Lower lobe of right lung (tissue), 2 donors: ENCODE data around the gene PRIMPOL. TPM values are rescaled to one million over a fixed set of nuclear protein-coding genes. Genes with fewer than 3 reads are reported as not detected.
"Not testable (repeated sequence)": the region's sequence is repeated elsewhere in the genome, so short reads cannot be mapped to it uniquely, and the experiment has no call there.

ENCODE experiments used
- ATAC-seq, 2 donors: fragments of 200-7000 bp; cut with Tn5 transposase; one replicate each; pipeline ENCODE4 v1.9.1; 2020 to 2022; ENCODE audit warnings: mild to moderate bottlenecking in 2 of 2, moderate library complexity in 2 of 2
- DNase-seq: peaks from one replicate; pipeline ENCODE4 v3.0.0-alpha.2; 2020
- H3K27ac ChIP-seq: fragments of 200-600 bp; one replicate; pipeline ENCODE4 v1.8.0; 2022
- H3K27me3 ChIP-seq: fragments of 200-600 bp; one replicate; pipeline ENCODE4 v1.8.0; 2022; ENCODE audit warnings: low read depth
- H3K36me3 ChIP-seq: fragments of 200-600 bp; one replicate; pipeline ENCODE4 v1.8.0; 2022; ENCODE audit warnings: mild to moderate bottlenecking
- H3K4me1 ChIP-seq: fragments of 200-600 bp; one replicate; pipeline ENCODE4 v1.8.0; 2022
- H3K4me3 ChIP-seq: fragments of 200-600 bp; one replicate; pipeline ENCODE4 v1.8.0; 2022; ENCODE audit warnings: mild to moderate bottlenecking
- H3K9me3 ChIP-seq: fragments of 200-600 bp; one replicate; pipeline ENCODE4 v1.8.0; 2022
- intact Hi-C: fragments of 100-400 bp; cut with DNase I; formaldehyde crosslinking; loops from one replicate; pipeline ENCODE4 v1.11.0; 2022
- long read RNA-seq: library from polyadenylated mRNA; unstranded; transcript quantifications from one replicate; pipeline ENCODE4 v2.0.0, GENCODE V29; 2021
- total RNA-seq: library from RNA; stranded (reverse); fragmentation: NEBNext Ultra II Directional; extraction: Animal tissue kit (Norgen Biotek cat#: 25700); gene quantifications from one replicate; pipeline ENCODE4 v1.2.1, GENCODE V29; 2021
- TF ChIP-seq, protein P1 (sequence below): fragments of 200-600 bp; IDR thresholded peaks from one replicate; pipeline ENCODE4 v1.8.0; 2022; ENCODE audit warnings: antibody characterized with exemption, mild to moderate bottlenecking
- donor health status: DM: no; HTN: yes; CAD: no; lungs with severe emphysema.

PRIMPOL gene, protein sequence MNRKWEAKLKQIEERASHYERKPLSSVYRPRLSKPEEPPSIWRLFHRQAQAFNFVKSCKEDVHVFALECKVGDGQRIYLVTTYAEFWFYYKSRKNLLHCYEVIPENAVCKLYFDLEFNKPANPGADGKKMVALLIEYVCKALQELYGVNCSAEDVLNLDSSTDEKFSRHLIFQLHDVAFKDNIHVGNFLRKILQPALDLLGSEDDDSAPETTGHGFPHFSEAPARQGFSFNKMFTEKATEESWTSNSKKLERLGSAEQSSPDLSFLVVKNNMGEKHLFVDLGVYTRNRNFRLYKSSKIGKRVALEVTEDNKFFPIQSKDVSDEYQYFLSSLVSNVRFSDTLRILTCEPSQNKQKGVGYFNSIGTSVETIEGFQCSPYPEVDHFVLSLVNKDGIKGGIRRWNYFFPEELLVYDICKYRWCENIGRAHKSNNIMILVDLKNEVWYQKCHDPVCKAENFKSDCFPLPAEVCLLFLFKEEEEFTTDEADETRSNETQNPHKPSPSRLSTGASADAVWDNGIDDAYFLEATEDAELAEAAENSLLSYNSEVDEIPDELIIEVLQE
- total RNA-seq = 14.0 TPM
- long read RNA-seq, transcript PRIMPOL-201 (14 exons, 2,289 nt) = major isoform, 9 of 17 reads
- long read RNA-seq, partial matches to known transcripts = 0 of 17 reads
- long read RNA-seq, other reads (novel, unspliced or antisense) = 4 of 17 reads

DNA sequence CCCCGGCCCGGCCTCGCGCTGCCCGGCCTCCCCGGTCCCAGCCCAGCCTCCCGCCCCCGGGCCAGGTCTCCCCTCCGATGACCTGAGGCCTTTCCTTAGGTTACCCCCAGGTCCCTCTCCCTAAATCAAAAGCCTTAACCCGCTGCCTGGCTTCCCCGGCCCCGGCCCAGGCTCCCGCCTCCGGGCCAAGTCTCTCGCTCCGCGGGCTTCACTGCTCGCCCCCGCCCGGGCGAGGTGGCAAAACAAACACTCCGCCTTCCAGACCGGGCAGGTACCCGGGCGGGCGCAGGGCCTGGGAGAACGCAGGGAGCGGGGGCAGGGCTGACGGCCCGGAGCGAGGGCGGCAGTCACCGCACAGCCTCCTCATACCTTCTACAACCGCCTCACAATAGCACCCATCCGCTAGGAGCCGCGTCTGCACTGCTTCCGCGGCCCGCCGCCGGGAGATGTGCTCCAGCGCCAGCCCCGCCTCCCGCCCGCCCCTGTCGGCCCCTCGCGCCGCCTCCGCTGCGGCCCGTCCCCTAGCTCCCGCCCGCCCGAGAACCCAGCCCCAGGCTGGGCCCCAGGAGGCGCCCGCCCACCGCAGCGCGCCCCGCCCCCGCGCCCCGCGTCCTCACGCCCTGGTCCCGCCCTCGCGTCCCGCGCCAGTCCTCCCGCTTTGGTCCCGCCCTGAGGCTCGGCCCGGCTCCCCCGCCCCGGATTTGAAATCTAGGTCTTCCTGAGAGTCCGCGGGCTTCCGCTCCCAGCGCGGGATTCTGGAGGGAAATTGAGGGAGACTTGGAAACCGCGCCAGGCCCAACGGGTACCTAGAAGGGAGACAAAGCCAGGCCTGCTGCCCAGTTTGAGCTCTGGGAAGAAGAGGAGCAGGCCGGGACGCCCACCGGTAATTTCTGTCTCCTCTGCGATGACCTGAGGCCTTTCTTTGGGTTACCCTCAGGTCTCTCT is at the start of gene PRIMPOL, which contains the start of gene CASP3:
Gene PRIMPOL, plus strand, starts transcription at position 713 of the 945 bp plus-strand sequence. CDS start 7,403 bp downstream, outside the sequence.
Gene CASP3, minus strand, starts transcription at position 422 of the 945 bp plus-strand sequence. CDS start 10,994 bp downstream, outside the sequence.
- TF ChIP-seq, protein P1, sequence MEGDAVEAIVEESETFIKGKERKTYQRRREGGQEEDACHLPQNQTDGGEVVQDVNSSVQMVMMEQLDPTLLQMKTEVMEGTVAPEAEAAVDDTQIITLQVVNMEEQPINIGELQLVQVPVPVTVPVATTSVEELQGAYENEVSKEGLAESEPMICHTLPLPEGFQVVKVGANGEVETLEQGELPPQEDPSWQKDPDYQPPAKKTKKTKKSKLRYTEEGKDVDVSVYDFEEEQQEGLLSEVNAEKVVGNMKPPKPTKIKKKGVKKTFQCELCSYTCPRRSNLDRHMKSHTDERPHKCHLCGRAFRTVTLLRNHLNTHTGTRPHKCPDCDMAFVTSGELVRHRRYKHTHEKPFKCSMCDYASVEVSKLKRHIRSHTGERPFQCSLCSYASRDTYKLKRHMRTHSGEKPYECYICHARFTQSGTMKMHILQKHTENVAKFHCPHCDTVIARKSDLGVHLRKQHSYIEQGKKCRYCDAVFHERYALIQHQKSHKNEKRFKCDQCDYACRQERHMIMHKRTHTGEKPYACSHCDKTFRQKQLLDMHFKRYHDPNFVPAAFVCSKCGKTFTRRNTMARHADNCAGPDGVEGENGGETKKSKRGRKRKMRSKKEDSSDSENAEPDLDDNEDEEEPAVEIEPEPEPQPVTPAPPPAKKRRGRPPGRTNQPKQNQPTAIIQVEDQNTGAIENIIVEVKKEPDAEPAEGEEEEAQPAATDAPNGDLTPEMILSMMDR = peak; percentile 33
- intact Hi-C loops = no loop called here
- ATAC-seq = peak; percentile 97 to 99
- H3K4me1 ChIP-seq = peaks cover 41% of the 10 kb centered on the region
- H3K27me3 ChIP-seq = no peaks in the 10 kb centered on the region
- peak within 1 kb of the TSS; percentile 66 for H3K4me3 ChIP-seq
- peaks cover 6% of the 10 kb centered on the region for H3K36me3 ChIP-seq
- H3K27ac ChIP-seq = peak within 1 kb of the TSS; percentile 96
- H3K9me3 ChIP-seq = no peaks in the 10 kb centered on the region
- peak; percentile 98 for DNase-seq

DNA sequence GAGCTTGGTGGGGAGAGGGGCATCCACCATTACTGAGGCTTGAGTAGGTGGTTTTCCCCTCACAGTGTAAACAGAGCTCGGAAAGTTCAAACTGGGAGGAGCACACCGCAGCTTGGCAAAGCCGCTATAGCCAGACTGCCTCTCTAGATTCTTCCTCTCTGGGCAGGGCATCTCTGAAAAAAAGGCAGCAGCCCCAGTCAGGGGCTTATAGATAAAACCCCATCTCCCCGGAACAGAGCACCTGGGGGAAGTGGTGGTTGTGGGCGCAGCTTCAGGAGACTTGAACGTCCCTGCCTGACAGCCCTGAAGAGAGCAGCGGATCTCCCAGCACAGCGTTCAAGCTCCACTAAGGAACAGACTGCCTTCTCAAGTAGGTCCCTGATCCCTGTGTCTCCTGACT is 48.6 kb upstream of the PRIMPOL start:
- H3K36me3 ChIP-seq, ATAC-seq, intact Hi-C loops, H3K27me3 ChIP-seq, H3K4me1 ChIP-seq, DNase-seq, H3K4me3 ChIP-seq, H3K27ac ChIP-seq: not testable (repeated sequence)
- H3K9me3 ChIP-seq = peaks cover 10% of the 10 kb centered on the region

DNA sequence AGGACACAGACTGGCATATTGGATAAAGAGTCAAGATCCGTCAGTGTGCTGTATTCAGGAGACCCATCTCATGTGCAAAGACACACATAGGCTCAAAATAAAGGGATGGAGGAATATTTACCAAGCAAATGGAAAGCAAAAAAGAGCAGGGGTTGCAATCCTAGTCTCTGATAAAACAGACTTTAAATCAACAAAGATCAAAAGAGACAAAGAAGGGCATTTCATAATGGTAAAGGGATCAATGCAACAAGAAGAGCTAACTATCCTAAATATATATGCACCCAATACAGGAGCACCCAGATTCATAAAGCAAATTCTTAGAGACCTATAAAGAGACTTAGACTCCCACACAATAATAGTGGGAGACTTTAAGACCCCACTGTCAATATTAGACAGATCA is 46.7 kb upstream of the PRIMPOL start:
- H3K27ac ChIP-seq, H3K36me3 ChIP-seq, H3K4me3 ChIP-seq, H3K27me3 ChIP-seq, ATAC-seq, H3K4me1 ChIP-seq, DNase-seq, intact Hi-C loops: not testable (repeated sequence)
- H3K9me3 ChIP-seq = peaks cover 10% of the 10 kb centered on the region

DNA sequence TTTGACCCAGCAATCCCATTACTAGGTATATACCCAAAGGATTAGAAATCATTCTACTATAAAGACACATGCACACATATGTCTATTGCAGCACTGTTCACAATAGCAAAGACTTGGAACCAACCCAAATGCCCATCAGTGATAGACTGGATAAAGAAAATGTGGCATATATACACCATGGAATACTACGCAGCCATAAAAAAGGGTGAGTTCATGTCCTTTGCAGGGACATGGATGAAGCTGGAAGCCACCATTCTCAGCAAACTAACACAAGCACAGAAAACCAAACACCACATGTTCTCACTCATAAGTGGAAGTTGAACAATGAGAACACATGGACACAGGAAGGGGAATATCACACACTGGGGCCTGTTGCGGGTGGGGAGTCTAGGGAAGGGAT is 42.1 kb upstream of the PRIMPOL start:
- H3K4me1 ChIP-seq, H3K4me3 ChIP-seq, ATAC-seq, H3K27me3 ChIP-seq, H3K36me3 ChIP-seq, intact Hi-C loops, DNase-seq, H3K27ac ChIP-seq: not testable (repeated sequence)
- H3K9me3 ChIP-seq = peaks cover 10% of the 10 kb centered on the region

DNA sequence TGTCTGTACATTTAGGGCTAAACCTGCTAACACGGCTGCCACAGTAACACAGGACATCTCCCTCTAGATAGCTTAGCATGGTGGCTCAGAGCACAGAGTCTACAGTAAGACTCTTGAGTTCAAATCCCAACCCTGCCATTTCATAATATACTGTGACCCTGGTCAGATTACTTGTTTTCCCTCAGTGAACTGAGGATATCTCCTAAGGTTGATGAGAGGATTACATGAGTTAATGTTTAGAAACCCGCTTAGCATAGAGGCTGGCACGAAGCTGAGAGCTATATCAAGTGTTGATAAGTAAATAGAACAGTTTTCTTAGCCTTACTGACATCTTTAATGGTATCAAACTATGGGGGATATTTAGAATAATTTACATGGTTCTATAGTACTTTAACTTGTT is 37.5 kb upstream of the PRIMPOL start:
- Histone ChIP-seq H3K27me3 (no peaks in the 10 kb centered on the region), H3K4me1 (no peaks in the 10 kb centered on the region), H3K4me3 (no peak overlapping the region), H3K27ac (no peak overlapping the region), H3K9me3 (no peaks in the 10 kb centered on the region), H3K36me3 (no peaks in the 10 kb centered on the region)
- TF ChIP-seq, protein P1 = no peak
- intact Hi-C loops = no loop called here
- DNase-seq (no peak), ATAC-seq (no peak)

DNA sequence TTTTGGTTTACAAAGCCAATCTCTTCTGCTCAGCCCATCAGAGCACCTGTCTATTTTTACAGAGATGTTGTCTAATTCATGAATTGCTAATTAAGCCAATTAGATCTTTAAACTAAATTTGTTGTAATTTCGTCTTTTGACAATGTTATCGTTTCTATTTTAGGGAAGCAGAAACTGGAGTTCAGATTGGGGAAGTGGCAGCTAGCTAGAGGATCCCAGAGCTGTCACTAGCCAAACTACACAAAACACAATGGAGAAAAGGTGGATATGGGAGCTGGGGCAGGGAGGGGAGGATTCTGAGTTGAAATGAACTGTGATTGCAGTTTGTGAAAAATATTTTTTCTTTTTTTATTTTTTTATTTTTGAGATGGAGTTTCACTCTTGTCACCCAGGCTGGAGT is 36.1 kb upstream of the PRIMPOL start:
- Histone ChIP-seq H3K9me3 (no peaks in the 10 kb centered on the region), H3K36me3 (no peaks in the 10 kb centered on the region), H3K4me3 (no peak overlapping the region), H3K27me3 (no peaks in the 10 kb centered on the region), H3K4me1 (peaks cover 7% of the 10 kb centered on the region), H3K27ac (no peak overlapping the region)
- intact Hi-C loops = no loop called here
- ATAC-seq (no peak), DNase-seq (no peak)
- TF ChIP-seq, protein P1 = no peak
